ENCODE measurements around the gene RASA3. TPM values are rescaled to one million over a fixed set of nuclear protein-coding genes. Genes with fewer than 3 reads are reported as not detected.

RASA3 gene
- total and polyA plus RNA-seq, 2 of the 8 experiments (the other 6 are each of a cell fraction or from before 2014, with no cell fraction given): 7.5 to 21.9 TPM

DNA sequence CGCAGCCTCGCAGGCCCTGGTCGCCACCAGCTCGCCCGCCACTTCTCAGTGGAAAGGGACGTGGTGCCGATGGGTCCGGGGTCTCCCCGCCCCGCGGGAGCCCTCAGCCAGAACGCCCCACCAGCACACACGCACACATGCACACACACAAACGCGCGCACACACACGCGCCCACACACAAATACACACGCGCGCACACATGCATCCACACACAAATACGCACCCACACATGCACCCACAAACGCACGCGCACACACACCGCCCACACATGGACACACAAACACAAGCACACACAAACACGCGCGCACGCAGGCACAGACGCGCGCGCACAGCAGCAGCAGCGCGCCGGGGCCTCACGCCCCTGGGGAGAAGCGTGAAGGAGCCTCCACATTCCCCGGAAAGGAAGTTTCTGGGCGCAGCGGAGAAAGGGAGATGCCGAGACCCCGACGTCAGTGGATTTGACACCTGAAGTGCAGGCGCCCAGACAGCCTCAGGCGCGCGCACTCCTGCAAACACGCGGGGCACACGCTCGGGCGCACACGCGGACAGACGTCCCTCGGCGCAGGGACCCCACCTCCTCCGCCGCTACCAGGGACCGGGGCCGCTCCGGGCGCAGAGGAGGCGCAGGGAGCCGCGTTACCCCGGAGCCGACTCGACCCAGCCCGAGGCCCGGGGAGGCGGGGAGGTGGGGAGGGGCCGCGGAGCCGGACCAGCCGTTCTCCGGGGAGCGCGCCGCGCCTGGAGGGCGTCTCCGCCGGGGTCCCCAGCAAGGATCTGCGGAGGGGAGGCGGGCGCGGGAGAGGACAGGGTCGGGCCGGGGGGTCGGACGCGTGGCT, 622 bp downstream of the RASA3 start (continued):
- TF ChIP-seq, protein P1, sequence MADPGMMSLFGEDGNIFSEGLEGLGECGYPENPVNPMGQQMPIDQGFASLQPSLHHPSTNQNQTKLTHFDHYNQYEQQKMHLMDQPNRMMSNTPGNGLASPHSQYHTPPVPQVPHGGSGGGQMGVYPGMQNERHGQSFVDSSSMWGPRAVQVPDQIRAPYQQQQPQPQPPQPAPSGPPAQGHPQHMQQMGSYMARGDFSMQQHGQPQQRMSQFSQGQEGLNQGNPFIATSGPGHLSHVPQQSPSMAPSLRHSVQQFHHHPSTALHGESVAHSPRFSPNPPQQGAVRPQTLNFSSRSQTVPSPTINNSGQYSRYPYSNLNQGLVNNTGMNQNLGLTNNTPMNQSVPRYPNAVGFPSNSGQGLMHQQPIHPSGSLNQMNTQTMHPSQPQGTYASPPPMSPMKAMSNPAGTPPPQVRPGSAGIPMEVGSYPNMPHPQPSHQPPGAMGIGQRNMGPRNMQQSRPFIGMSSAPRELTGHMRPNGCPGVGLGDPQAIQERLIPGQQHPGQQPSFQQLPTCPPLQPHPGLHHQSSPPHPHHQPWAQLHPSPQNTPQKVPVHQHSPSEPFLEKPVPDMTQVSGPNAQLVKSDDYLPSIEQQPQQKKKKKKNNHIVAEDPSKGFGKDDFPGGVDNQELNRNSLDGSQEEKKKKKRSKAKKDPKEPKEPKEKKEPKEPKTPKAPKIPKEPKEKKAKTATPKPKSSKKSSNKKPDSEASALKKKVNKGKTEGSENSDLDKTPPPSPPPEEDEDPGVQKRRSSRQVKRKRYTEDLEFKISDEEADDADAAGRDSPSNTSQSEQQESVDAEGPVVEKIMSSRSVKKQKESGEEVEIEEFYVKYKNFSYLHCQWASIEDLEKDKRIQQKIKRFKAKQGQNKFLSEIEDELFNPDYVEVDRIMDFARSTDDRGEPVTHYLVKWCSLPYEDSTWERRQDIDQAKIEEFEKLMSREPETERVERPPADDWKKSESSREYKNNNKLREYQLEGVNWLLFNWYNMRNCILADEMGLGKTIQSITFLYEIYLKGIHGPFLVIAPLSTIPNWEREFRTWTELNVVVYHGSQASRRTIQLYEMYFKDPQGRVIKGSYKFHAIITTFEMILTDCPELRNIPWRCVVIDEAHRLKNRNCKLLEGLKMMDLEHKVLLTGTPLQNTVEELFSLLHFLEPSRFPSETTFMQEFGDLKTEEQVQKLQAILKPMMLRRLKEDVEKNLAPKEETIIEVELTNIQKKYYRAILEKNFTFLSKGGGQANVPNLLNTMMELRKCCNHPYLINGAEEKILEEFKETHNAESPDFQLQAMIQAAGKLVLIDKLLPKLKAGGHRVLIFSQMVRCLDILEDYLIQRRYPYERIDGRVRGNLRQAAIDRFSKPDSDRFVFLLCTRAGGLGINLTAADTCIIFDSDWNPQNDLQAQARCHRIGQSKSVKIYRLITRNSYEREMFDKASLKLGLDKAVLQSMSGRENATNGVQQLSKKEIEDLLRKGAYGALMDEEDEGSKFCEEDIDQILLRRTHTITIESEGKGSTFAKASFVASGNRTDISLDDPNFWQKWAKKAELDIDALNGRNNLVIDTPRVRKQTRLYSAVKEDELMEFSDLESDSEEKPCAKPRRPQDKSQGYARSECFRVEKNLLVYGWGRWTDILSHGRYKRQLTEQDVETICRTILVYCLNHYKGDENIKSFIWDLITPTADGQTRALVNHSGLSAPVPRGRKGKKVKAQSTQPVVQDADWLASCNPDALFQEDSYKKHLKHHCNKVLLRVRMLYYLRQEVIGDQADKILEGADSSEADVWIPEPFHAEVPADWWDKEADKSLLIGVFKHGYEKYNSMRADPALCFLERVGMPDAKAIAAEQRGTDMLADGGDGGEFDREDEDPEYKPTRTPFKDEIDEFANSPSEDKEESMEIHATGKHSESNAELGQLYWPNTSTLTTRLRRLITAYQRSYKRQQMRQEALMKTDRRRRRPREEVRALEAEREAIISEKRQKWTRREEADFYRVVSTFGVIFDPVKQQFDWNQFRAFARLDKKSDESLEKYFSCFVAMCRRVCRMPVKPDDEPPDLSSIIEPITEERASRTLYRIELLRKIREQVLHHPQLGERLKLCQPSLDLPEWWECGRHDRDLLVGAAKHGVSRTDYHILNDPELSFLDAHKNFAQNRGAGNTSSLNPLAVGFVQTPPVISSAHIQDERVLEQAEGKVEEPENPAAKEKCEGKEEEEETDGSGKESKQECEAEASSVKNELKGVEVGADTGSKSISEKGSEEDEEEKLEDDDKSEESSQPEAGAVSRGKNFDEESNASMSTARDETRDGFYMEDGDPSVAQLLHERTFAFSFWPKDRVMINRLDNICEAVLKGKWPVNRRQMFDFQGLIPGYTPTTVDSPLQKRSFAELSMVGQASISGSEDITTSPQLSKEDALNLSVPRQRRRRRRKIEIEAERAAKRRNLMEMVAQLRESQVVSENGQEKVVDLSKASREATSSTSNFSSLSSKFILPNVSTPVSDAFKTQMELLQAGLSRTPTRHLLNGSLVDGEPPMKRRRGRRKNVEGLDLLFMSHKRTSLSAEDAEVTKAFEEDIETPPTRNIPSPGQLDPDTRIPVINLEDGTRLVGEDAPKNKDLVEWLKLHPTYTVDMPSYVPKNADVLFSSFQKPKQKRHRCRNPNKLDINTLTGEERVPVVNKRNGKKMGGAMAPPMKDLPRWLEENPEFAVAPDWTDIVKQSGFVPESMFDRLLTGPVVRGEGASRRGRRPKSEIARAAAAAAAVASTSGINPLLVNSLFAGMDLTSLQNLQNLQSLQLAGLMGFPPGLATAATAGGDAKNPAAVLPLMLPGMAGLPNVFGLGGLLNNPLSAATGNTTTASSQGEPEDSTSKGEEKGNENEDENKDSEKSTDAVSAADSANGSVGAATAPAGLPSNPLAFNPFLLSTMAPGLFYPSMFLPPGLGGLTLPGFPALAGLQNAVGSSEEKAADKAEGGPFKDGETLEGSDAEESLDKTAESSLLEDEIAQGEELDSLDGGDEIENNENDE (IDR thresholded peaks at IDR 0.05; ENCODE audit: insufficient replicate concordance, low read length): no peak
- TF ChIP-seq SIN3A (conservative IDR thresholded peaks at IDR 0.05 in 1 of 2, IDR thresholded peaks at IDR 0.05 in 1 of 2; ENCODE audit: low read depth in 1 of 2, low read length in 2 of 2): 0 out of 4 replicates have a peak, but pooled peaks of 1 of the 2 experiments have one; percentile 11
- TF ChIP-seq SIRT6 (IDR thresholded peaks at IDR 0.05; ENCODE audit: low read length): no peak
- TF ChIP-seq ASH2L (IDR thresholded peaks at IDR 0.05; ENCODE audit: low read length): peak; percentile 84
- no peak for TF ChIP-seq ZNF274 (IDR thresholded peaks at IDR 0.05; ENCODE audit: borderline replicate concordance, extremely low read depth, low read length)
- TF ChIP-seq CREB1 (IDR thresholded peaks at IDR 0.05): no peak
- TF ChIP-seq NRF1 (IDR thresholded peaks at IDR 0.05; ENCODE audit: low read depth, low read length): no peak
- TF ChIP-seq KDM5A (IDR thresholded peaks at IDR 0.05; ENCODE audit: low read length): no peak
- no peak for TF ChIP-seq TCF12 (IDR thresholded peaks at IDR 0.05; ENCODE audit: low read depth, low read length)
- peak; percentile 21; the same call in 1 of the 2 replicates for TF ChIP-seq SUZ12 (IDR thresholded peaks at IDR 0.05; ENCODE audit: low read length)
- TF ChIP-seq EGR1 (IDR thresholded peaks at IDR 0.05; ENCODE audit: borderline replicate concordance, low read depth, low read length): no peak
